ENCODE data around the gene SRPRA. TPM values are rescaled to one million over a fixed set of nuclear protein-coding genes. Genes with fewer than 3 reads are reported as not detected.

Gene SRPRA
- total RNA-seq, 1 donor from 2014 or later, result 54.8 TPM

DNA sequence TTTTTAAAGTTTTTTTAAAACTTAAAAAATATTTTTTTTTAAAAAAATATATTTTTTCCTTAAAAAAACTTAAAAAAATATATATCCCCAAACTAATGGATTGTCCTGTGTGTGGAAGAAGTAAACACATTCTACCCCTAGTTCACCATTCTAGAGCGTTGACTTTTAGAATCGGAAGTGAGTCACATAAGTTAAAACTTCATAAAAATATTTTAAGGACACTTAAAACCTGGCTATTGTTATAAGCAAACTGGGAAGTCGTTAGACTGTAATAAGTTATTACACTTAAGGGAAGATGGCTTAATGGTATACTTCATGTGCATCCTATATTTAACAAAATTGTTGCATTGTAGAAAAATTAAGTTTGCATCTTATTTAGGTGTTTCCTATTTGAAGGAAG lies 36.0 kb downstream of the SRPRA start:
- H3K4me3 ChIP-seq (ENCODE audit: low read depth, low read length), result no peak overlapping the region
- TF ChIP-seq, protein P1, sequence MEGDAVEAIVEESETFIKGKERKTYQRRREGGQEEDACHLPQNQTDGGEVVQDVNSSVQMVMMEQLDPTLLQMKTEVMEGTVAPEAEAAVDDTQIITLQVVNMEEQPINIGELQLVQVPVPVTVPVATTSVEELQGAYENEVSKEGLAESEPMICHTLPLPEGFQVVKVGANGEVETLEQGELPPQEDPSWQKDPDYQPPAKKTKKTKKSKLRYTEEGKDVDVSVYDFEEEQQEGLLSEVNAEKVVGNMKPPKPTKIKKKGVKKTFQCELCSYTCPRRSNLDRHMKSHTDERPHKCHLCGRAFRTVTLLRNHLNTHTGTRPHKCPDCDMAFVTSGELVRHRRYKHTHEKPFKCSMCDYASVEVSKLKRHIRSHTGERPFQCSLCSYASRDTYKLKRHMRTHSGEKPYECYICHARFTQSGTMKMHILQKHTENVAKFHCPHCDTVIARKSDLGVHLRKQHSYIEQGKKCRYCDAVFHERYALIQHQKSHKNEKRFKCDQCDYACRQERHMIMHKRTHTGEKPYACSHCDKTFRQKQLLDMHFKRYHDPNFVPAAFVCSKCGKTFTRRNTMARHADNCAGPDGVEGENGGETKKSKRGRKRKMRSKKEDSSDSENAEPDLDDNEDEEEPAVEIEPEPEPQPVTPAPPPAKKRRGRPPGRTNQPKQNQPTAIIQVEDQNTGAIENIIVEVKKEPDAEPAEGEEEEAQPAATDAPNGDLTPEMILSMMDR (conservative IDR thresholded peaks at IDR 0.05; ENCODE audit: low read depth, low read length), result no peak
- DNase-seq (ENCODE audit: low read depth), result no peak

- TF ChIP-seq, protein P1 (conservative IDR thresholded peaks at IDR 0.05; ENCODE audit: low read depth, low read length), result no peak
- no peak overlapping the region for H3K4me3 ChIP-seq (ENCODE audit: low read depth, low read length)
- no peak for DNase-seq (ENCODE audit: low read depth)
Observed at GRCh38 chr11:126231725-126232459, 36.8 kb downstream of the SRPRA start.

GRCh38 chr11:126229858-126230540 lies 38.7 kb downstream of the SRPRA start:
- DNase-seq (ENCODE audit: low read depth), result no peak
- TF ChIP-seq, protein P1 (conservative IDR thresholded peaks at IDR 0.05; ENCODE audit: low read depth, low read length), result no peak
- H3K4me3 ChIP-seq (ENCODE audit: low read depth, low read length), result no peak overlapping the region

DNA sequence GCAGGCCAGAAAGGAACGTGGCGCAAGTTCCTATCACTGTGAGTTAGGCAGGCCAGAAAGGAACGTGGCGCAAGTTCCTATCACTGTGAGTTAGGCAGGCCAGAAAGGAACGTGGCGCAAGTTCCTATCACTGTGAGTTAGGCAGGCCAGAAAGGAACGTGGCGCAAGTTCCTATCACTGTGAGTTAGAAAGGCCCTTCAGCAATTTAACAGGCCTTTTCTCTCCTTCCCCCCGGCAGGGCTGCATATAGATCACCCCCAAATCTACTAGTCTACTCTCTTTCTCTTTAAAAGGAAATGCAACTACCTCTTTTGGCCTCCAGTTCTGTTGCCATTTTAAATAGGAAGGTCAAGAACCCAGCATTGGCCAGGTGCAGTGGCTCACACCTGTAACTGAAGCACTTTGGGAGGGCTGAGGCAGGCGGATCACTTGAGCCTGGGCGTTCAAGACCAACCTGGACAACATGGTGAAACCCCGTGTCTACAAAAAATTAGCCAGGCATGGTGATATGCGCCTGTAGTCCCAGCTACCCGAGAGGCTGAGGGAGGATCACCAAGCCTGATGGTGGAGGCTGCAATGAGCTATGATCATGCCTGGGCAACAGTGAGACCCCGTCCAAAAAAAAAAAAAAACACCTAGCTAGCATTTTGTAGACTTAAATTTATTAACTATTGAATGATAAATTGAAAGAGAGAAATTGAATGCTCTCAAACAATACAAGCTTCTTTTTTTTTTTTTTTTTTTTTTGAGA lies 42.2 kb downstream of the SRPRA start:
- no peak for DNase-seq (ENCODE audit: low read depth)
- TF ChIP-seq, protein P1 (conservative IDR thresholded peaks at IDR 0.05; ENCODE audit: low read depth, low read length), result no peak
- H3K4me3 ChIP-seq (ENCODE audit: low read depth, low read length), result no peak overlapping the region

GRCh38 chr11:126225295-126225665 lies 43.4 kb downstream of the SRPRA start:
- DNase-seq (ENCODE audit: low read depth), result no peak
- TF ChIP-seq, protein P1 (conservative IDR thresholded peaks at IDR 0.05; ENCODE audit: low read depth, low read length), result no peak
- no peak overlapping the region for H3K4me3 ChIP-seq (ENCODE audit: low read depth, low read length)

DNA sequence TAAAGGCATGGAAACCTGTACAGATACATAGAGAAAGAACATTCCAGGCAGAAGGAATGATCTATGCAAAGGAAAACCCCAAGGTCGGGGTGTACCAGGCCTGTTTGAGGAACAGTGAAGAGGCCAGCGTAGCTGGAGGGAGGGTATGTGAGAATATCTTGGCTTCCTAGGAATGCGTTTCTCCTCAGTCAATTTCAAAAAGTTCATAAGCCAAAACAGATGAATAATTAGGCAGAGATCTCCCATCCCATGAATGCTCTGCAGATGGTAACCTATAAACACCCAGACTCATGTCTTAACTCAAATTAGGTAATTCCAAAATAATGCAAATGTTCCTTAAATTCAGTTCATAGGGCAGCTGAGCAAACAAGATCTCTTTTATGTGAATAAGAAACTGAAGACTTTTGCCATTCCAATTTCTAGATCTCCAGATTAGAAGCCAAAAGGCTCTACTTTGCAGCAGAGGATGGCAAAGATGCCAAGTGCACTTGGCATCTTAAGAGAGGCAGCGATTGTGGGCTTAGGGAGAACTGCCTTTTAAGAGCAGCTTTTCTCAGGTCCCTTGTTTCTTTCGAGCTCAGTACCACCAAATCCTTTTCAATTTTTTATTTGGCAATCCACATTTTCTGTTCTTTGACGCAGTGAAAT lies 43.9 kb downstream of the SRPRA start:
- TF ChIP-seq, protein P1 (conservative IDR thresholded peaks at IDR 0.05; ENCODE audit: low read depth, low read length), result no peak
- no peak overlapping the region for H3K4me3 ChIP-seq (ENCODE audit: low read depth, low read length)
- no peak for DNase-seq (ENCODE audit: low read depth)

Measured in epithelial cell of proximal tubule (primary cell).